NCI-H82 (cell line): ENCODE measurements around the gene SLC50A1.
A peak's percentile ranks its signal among the peaks of the same experiment; 100 is the strongest.
"Not testable (repeated sequence)": the region's sequence is repeated elsewhere in the genome, so short reads cannot be mapped to it uniquely, and the experiment has no call there.

Source experiments
- DNase-seq: peaks from one replicate; lab custom pipeline; 2025; lab: John Stamatoyannopoulos, UW

Gene SLC50A1

GRCh38 chr1:155136748-155137147 is 1.1 kb downstream of the SLC50A1 start:
- DNase-seq = peak; percentile 40

- DNase-seq = no peak
These were observed 1.7 kb downstream of the SLC50A1 start for GRCh38 chr1:155137154-155137949.

GRCh38 chr1:155139895-155140629 is 4.4 kb downstream of the SLC50A1 start, which contains the start of gene DPM3:
DPM3 (minus strand) TSS chr1:155140531; CDS start chr1:155140240, 291 bp downstream.
- peak; percentile 96 for DNase-seq

- DNase-seq = no peak
These were observed 4.9 kb downstream of the SLC50A1 start for GRCh38 chr1:155140630-155140953.

GRCh38 chr1:155141749-155142148 is 6.1 kb downstream of the SLC50A1 start:
- DNase-seq = no peak

- DNase-seq = no peak
These were observed 9.8 kb downstream of the SLC50A1 start for GRCh38 chr1:155145491-155145890.

GRCh38 chr1:155155996-155156643 is 20.5 kb downstream of the SLC50A1 start:
- not testable (repeated sequence) for DNase-seq

GRCh38 chr1:155158991-155159390 is 23.3 kb downstream of the SLC50A1 start:
- no peak for DNase-seq

- DNase-seq = no peak
These were observed 24.5 kb downstream of the SLC50A1 start for GRCh38 chr1:155160128-155160527.

- DNase-seq = not testable (repeated sequence)
These were observed 27.0 kb downstream of the SLC50A1 start for GRCh38 chr1:155162631-155163030.

- not testable (repeated sequence) for DNase-seq
These were observed 28.1 kb downstream of the SLC50A1 start for GRCh38 chr1:155163785-155164184.

- DNase-seq = not testable (repeated sequence)
These were observed 29.0 kb downstream of the SLC50A1 start for GRCh38 chr1:155164625-155165024.

GRCh38 chr1:155166051-155166470 is 30.4 kb downstream of the SLC50A1 start:
- no peak for DNase-seq

GRCh38 chr1:155166471-155167165 is 31.0 kb downstream of the SLC50A1 start:
- DNase-seq = no peak

- DNase-seq = peak; percentile 97
These were observed 31.8 kb downstream of the SLC50A1 start for GRCh38 chr1:155167166-155168104.

- not testable (repeated sequence) for DNase-seq
These were observed 32.4 kb downstream of the SLC50A1 start for GRCh38 chr1:155168105-155168445.

GRCh38 chr1:155168456-155169210 is 33.0 kb downstream of the SLC50A1 start:
- DNase-seq = no peak

- DNase-seq = no peak
These were observed 33.9 kb downstream of the SLC50A1 start for GRCh38 chr1:155169541-155169940.

GRCh38 chr1:155170101-155170785 is 34.6 kb downstream of the SLC50A1 start:
- DNase-seq = no peak

GRCh38 chr1:155170806-155171205 is 35.2 kb downstream of the SLC50A1 start:
- DNase-seq = no peak
